Activated CD4-positive, CD25-positive, alpha-beta regulatory T cell treated with anti-CD3 and anti-CD28 coated beads, Interleukin-2, amount 50 U/mL, for 72 hours (primary cell): ENCODE measurements around the gene RBP2.

Experiments used
- DNase-seq: peaks from one replicate; pipeline ENCODE4 v3.0.0; 2021

The RBP2 gene

GRCh38 chr3:139476348-139476747, at the start of gene RBP2:
Gene RBP2, minus strand, starts transcription at chr3:139476516. Its CDS starts 57 bp downstream, at chr3:139476459.
- no peak for DNase-seq

- DNase-seq: no peak
Observed at GRCh38 chr3:139524841-139525636, 48.7 kb upstream of the RBP2 start.

- DNase-seq: no peak
Observed at GRCh38 chr3:139523718-139524117, 47.4 kb upstream of the RBP2 start.

- no peak for DNase-seq
Observed at GRCh38 chr3:139523166-139523565, 46.9 kb upstream of the RBP2 start.

GRCh38 chr3:139522421-139522820, 46.1 kb upstream of the RBP2 start:
- no peak for DNase-seq

GRCh38 chr3:139521816-139522215, 45.5 kb upstream of the RBP2 start:
- DNase-seq: no peak

- no peak for DNase-seq
Observed at GRCh38 chr3:139521144-139521543, 44.8 kb upstream of the RBP2 start.

GRCh38 chr3:139519998-139520737, 43.9 kb upstream of the RBP2 start:
- DNase-seq: no peak

GRCh38 chr3:139518926-139519842, 42.9 kb upstream of the RBP2 start:
- DNase-seq: no peak

GRCh38 chr3:139518306-139518705, 42.0 kb upstream of the RBP2 start:
- no peak for DNase-seq

GRCh38 chr3:139517321-139518065, 41.2 kb upstream of the RBP2 start:
- DNase-seq: no peak

- DNase-seq: no peak
Observed at GRCh38 chr3:139514741-139515140, 38.4 kb upstream of the RBP2 start.

- DNase-seq: no peak
Observed at GRCh38 chr3:139509631-139510030, 33.3 kb upstream of the RBP2 start.

- DNase-seq: no peak
Observed at GRCh38 chr3:139506766-139507165, 30.4 kb upstream of the RBP2 start.

- DNase-seq: no peak
Observed at GRCh38 chr3:139505829-139506386, 29.6 kb upstream of the RBP2 start.

GRCh38 chr3:139499536-139499935, 23.2 kb upstream of the RBP2 start:
- DNase-seq: no peak

GRCh38 chr3:139493826-139494385, 17.6 kb upstream of the RBP2 start:
- no peak for DNase-seq

- DNase-seq: no peak
Observed at GRCh38 chr3:139491966-139492365, 15.7 kb upstream of the RBP2 start.

GRCh38 chr3:139491027-139491700, 14.8 kb upstream of the RBP2 start:
- DNase-seq: no peak

- no peak for DNase-seq
Observed at GRCh38 chr3:139482206-139482605, 5.9 kb upstream of the RBP2 start.

- no peak for DNase-seq
Observed at GRCh38 chr3:139481116-139481515, 4.8 kb upstream of the RBP2 start.
